ENCODE data around the gene SGK1.
"Not testable (repeated sequence)": the region's sequence is repeated elsewhere in the genome, so short reads cannot be mapped to it uniquely, and the experiment has no call there.

SGK1 gene

DNA sequence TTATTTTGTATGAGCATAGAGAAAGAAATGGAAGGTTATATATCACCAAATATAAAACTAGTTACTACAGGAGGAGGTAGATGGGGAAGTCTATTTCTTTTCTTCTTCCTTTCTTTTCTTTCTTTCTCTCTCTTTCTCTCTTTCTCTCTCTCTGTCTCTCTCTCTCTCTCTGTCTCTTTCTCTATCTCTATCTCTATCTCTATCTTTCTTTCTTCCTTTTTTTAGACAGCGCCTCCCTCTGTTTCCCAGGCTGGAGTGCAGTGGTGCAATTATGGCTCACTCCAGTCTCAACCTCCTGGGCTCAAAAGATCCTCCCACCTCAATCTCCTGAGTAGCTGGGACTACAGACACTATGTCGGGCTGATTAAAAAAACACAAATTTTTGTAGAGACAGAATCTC, 10.2 kb upstream of the SGK1 start:
- no peak for DNase-seq (ENCODE audit: low read depth in 2 of 3, low spot score in 1 of 3)

DNA sequence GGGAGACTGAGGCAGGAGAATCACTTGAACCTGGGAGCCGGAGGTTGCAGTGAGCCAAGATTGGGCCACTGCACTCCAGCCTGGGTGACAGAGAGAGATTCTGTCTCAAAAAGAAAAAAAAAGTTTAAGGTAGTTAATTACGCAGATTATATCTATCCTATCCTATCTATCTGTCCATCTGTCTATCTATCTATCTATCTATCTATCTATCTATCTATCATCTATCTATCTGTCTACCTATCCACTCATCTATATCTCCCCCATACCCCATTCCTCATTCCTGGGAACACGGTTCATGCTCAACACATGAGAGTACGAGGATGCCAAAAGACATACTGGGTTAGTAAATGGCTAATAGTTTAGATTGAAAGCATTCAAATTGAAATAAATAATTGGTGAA, 8.3 kb upstream of the SGK1 start:
- DNase-seq (ENCODE audit: low read depth in 2 of 3, low spot score in 1 of 3): not testable (repeated sequence)

DNA sequence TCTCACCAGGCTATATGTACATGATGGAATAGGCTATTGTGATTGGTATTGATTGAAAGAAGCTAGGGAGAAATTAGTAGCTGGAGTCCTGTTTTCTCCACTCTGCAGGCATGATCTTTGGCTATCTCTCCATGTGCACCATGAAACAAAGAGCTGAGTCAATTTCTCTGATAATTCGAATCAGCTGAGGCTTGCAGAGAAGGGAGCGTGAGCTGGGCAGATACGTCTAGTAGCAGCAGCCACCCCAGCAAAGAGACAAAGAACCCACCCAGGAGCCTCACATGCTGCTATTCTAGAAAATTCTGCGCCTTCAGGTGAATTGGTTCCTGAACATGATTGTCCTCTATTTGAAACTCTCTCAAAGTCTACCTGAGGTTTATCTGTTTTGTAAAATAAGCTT, 6.9 kb upstream of the SGK1 start:
- DNase-seq (ENCODE audit: low read depth in 2 of 3, low spot score in 1 of 3): no peak

DNA sequence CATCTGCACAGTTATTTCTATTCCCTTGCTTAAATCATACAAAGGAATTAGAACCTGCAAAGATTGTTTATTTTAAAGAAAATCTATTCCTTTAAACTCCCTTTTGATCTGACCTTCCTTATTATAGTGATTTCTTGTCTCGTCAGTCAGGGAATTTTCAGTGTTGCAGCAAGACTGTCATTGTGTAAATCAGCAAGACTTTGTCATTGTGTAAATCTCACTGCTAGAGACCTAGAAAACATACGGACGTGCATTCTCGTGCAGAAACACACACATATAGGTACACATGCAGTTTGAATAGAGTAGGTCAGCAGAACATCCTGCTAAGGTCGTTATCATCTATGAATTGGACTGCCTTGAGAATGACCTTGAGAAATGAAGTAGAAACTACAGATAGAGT, 6.2 kb upstream of the SGK1 start:
- no peak for DNase-seq (ENCODE audit: low read depth in 2 of 3, low spot score in 1 of 3)

DNA sequence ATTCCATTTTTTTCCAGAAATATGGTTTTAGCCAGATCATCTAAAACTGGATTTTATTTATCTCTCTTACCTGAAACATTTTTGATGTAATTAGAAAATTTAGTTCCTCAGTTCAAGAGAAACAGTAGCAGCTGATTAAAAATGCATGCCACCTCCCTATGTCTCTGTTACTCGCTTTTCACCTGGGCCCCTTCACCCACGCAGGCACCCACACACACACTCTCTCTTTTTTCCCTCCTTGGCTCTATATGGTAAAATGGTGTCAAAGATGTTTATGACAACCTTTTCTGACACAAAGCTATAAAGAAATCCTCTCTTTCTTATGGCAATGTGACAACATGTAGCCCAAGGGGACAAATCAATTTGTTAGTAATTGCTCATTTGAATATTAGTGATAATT, 5.8 kb upstream of the SGK1 start:
- no peak for DNase-seq (ENCODE audit: low read depth in 2 of 3, low spot score in 1 of 3)

DNA sequence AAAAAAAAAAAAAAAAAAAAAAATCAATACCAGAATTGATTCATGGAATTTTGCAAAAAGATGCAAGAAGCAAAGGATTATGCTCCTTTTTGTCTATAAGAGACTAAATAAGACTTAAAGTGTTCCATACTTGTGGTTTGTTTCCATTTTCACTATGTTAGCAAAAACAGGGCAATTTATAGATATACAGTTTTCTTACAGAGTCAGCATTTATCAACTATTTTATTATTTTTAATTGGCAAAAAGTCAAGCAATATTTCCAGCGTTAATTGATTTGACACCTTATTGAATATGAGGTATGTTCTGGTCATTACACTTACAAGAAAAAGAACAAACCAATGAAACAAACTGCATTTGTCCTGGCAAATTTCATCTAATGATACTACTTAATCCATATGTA, 5.4 kb upstream of the SGK1 start:
- no peak for DNase-seq (ENCODE audit: low read depth in 2 of 3, low spot score in 1 of 3)

DNA sequence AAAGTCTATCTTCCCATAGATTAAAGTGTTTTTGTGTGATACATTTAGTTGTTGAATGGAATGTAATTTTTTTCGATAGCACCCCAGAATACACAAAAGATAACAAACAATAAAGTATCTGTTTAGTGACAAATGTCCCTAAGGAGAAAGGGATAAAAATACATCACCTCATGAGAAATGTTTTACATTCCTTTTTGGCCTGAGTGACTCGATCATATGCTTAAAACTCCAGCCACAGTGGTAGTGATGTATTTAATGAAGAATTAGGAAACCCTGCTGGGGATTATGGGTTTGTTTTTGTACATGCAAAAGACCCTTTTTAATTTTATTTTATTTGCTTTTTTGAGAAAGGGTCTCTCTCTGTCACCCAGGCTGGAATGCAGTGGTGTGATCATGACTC, 4.3 kb upstream of the SGK1 start:
- no peak for DNase-seq (ENCODE audit: low read depth in 2 of 3, low spot score in 1 of 3)

DNA sequence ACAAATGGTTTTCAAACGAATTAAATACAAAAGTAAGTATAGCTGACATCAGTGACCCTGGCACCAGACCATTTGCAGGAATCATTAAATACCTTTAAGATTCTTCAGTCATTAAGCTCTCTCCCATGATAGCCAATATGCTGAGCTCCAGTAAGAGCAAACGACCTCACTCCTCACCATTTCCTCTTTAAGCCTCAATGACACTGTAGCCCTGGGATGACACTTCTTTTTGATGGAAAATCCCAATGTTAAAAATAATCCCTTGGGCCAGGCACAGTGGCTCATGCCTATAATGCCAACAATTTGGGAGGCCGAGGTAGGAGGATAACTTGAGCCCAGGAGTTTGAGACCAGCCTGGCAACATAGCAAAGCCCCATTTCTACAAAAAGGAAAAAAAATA, 3.3 kb upstream of the SGK1 start:
- DNase-seq (ENCODE audit: low read depth in 2 of 3, low spot score in 1 of 3): no peak

DNA sequence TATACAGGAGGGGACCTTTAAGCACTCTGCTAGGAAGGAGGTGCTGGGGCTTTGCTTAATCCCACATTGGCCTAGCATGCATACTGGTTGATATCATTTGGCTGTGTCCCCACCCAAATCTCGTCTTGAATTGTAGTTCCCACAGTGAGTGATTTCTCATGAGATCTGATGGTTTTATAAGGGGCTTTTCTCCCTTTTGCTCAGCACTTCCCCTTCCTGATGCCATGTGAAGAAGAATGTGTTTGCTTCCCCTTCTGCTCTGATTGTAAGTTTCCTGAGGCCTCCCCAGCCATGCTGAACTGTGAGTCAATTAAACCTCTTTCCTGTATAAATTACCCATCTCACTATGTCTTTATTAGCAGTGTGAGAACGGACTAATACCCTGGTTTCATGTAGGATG, 1.8 kb upstream of the SGK1 start:
- DNase-seq (ENCODE audit: low read depth in 2 of 3, low spot score in 1 of 3): not testable (repeated sequence)

DNA sequence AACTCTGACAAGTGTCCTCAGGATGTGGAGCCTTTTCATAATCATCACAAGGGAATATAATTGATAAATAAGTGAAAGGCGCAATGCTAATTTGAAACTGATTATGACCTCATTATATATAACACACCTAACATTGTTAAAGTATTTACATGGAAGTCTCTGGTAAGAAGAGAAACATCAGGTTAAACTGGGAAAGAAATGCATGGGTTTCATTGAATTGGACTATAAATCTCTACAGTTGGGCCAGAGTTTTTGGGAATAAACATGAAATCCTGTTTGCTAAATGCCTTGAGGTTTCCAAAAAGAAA, 1.0 kb upstream of the SGK1 start:
- no peak for DNase-seq (ENCODE audit: low read depth in 2 of 3, low spot score in 1 of 3)

DNA sequence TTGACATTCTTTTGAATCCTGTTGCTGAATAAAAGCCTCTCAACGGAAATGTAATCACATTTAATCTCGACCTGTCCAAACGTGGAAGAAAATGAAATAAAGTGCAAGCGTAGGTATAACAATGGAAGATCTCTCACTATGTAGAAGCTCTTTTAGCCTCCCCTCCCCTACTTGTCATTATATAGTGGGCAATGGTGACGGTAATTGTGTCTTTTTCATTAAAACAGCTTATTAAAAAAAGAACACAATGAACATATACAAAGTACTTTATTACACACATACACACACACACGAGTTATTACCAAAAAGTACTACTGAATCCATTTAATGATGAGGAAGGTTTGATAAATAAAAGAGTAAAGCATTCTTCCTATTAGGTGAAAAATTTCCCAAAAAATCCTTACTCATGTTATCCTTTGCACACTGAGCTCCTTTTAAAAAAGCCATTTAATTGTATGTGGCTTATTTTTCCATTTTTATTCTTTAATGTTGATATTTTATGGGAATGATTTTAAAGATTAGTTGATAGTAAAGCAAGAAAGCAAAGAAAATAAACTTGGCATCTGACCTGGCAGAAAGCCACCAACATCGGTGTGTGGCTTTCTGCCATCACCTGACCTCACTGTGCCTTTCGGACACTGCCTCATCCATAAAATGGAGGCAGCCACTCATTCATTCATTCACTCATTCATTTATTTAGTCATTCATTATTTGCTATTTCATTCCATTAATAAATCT, 493 bp upstream of the SGK1 start:
- no peak for DNase-seq (ENCODE audit: low read depth in 2 of 3, low spot score in 1 of 3)

DNA sequence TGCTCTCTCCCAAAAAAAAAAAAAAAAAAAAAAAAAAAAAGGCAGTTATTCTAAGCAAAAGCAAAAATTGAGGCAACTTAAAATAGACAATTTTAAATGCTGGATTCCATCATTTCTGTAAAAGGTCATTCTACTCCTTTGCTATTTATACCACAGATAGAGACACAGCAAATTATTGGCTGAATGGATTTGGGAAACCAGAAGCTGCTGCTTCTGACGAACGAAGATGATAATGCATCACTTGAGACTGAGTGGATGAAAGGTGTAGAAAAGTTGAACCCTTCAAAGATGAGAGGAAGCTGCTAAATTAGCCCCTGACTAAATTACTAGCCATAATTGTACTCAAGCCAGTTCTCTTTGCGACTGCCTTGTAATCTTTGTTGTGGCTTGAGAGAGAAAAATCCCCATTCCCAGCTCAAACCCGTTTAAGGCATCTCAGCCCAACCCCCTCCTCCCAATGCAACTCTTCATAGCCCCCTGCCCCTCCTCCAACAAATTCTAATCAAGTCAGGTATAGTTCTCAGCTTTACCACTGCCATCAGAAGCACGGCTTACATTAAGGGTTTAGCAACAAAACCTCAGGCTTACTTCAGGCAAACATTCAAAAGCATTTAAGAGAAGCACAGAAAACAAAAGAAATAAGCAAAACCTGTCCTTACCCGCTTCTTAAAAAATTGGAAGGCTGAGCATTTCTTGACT, 1.0 kb downstream of the SGK1 start:
- DNase-seq (ENCODE audit: low read depth in 2 of 3, low spot score in 1 of 3): no peak

DNA sequence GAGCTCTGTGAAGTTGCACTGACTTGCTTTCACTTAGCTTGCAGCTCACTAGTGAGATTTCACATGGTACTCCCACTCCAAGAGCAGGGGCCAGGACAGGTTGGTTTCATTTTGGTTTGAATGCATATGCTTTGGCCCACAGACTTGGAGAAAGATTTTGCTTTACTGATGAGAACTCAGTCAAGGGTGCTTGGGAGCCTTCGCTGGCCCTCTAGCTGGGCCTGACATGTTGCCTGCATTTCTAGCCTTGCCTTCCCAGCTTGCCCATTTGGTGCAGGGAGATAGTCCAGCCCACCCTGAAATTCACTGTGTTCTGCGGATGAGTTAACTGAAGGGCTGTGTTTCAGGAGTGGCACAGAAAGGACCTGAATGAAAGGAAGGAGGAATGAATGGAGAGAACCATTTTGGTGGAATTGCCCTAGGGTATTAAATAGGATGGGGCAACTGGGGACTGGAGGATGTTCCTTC, 1.9 kb downstream of the SGK1 start:
- DNase-seq (ENCODE audit: low read depth in 2 of 3, low spot score in 1 of 3): no peak

DNA sequence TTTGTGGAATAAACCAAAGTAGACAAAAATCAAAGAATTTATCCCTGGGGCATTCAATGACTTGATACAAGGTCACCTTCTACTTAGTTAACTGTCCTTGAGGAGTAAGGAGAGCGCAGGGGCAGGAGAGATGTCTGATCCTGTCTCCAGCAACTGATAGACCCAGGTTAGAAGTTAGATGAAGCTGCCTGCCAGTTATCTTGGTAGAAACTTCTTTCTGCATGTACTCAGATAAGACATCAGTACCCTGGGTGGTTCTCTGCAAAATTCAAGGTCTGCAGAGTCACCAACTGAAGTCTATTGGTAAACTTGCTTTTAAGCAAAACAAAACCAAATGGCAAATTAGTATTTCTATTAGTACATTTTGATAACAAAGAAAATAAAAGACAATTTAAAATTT, 2.7 kb downstream of the SGK1 start:
- DNase-seq (ENCODE audit: low read depth in 2 of 3, low spot score in 1 of 3): no peak

DNA sequence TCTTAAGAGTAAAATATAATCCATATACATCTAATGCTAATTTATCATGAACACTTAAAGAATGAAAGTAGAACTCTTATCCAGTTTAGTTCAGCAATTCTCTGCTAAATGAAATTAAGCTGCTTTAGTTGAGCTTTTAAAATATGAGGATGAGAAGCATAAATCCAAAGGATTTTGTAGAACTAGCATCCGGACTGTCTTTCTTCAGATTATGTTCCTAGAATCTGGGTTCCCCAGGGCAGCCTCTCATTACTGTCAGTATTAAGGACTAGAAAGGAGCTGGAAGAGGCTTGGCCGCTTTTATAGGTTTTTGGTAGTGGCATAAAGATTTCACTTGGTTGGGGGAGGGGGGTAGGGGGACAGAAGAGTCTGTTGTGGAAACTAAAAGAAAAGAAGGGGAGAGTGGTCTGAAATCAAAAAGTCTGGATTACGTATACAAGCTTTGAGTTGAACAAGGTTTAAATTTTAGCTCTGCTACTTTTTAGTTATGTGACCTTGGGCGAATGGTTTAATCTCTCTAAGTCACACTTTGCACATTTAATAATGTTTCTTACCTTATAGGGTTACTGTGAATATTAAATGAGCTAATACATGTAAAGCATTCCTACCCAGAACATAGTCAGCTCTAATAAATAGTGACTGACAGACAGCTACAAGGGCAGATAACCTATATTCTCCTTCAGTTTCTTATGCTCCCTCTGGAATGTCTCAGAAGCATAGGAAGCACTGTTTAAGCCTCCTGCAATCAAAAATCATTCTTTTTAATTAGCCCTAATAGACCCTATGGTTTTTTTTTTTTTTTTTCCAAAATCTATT, 3.7 kb downstream of the SGK1 start:
- DNase-seq (ENCODE audit: low read depth in 2 of 3, low spot score in 1 of 3): no peak

DNA sequence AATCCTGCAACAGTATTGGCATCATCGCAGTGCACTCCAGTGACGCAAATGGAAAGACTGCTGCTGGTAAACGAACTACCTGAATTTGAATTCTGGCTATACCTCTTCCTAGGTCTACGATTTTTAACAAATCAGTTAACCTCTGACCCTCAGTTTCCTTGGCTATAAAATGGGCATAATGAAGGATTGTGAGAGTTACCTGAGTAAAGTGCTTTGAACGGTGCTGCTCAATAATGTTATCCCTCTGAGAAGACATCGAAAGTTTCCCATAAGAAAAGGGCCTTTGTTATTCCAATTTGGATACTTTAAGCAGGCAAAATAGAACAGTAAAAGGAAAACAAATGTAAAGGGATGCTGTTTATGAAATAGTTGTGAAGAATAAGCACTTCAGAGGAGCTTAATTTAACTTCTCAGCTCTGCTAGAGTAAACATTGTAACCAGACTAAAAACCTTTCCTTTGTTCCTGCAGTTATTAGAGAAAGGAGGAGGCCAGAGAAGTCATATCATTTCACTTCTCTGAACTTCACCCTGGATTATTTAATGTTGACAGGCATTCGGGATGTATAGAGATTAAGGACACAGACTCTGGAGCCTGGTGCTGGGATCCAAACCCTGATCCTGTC, 5.8 kb downstream of the SGK1 start:
- DNase-seq (ENCODE audit: low read depth in 2 of 3, low spot score in 1 of 3): no peak

DNA sequence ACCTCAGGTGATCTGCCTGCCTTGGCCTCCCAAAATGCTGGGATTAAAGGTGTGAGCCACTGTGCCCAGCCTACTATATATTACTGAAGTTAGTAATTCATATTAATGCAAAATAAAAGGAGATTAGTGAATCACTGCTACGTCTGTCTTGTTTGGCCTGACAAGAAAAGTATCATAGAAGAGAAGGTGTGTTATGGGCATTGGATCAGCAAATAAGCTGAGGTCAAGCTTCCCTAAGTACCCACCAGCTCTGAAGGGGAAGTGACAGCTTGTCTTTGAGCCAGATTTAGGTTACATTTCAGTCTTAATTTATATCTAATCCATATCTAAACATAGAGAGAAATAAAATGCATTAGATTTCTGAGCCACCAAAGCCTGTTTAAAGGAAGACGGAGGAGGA, 7.1 kb downstream of the SGK1 start:
- no peak for DNase-seq (ENCODE audit: low read depth in 2 of 3, low spot score in 1 of 3)

DNA sequence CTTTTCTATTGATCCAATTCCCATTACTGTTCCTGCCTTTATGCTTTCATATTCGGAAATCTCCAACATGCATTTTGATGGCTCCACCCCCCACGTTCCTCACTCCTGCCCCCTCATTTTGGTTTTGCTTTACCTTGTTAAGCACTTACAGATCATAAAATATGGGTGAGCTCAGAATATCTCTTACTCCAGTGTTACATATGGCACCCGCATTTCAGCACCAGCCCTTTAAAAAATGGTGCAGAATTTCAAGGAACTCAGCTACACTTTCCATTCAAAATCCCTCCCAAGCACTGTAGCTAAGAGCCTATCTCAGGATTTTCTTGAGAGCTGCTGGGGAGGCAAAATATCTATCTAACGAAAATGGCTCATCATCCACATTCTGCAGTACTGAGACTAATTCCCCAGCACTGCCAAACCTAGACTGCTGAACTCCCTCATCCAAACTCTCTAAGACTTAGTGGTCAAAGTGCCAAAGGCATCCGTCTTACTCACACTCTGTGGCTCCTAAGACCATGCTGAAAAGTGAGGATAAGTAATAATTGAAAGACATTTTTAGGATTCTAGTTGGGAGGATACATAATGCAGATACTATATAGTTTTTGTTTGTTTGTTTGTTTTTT, 7.8 kb downstream of the SGK1 start:
- DNase-seq (ENCODE audit: low read depth in 2 of 3, low spot score in 1 of 3): no peak

DNA sequence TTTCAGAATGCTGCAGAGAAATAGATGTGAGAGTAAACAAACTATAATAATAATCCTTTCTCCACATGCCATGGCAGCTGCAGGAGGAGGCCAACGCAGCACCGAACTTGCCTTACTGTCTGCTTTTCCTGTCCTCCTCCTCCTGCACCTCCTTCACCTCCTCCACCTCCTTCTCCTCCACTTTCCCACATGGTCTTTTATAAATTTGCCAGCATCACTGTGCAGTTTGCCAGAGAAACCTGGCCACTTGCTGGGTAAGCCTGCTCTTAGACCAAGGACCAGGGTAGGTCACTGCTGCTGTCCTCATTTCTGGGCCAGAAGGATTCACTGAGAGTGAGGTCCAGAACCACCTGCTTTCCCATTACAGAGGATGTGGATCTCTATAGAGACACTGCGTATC, 8.7 kb downstream of the SGK1 start:
- no peak for DNase-seq (ENCODE audit: low read depth in 2 of 3, low spot score in 1 of 3)

DNA sequence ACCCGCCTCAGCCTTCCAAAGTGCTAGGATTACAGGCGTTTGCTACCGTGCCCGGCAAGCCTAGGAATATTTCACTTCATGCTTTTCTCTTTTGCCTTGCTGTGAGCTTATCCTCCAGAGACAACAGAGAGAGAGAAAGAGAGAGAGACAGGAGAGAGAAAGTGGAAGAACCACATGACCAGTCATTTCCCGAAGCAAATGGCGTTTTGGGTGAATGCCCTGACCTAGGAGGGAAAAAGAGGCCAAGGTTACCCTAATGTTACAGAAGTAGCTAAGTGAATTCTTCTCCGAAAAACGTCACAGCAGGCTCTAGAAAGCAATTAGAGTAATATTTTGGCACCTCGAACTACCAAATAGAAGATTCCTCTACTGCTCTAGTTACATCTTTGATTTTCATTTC, 9.1 kb downstream of the SGK1 start:
- DNase-seq (ENCODE audit: low read depth in 2 of 3, low spot score in 1 of 3): no peak

DNA sequence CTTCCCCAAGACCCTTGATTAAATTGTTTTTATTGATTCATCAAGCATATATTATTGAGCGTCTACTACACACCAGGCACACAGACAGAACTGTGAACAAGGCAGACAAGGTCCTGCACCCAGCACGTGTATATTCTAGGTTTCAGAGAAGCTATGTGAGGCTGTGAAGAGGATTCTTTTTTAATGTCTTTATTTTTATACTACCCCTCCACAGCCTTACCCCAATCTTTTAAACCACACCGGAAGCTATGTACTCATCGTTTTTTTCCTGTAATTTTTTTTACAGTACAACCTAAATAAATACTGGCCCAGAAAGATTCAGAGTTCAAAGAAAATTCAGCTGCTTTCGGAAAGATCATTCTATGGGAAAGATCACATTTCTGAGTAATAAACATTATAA, 10.0 kb downstream of the SGK1 start:
- no peak for DNase-seq (ENCODE audit: low read depth in 2 of 3, low spot score in 1 of 3)
